ENCODE data around the gene CCT5.

CCT5 gene

DNA sequence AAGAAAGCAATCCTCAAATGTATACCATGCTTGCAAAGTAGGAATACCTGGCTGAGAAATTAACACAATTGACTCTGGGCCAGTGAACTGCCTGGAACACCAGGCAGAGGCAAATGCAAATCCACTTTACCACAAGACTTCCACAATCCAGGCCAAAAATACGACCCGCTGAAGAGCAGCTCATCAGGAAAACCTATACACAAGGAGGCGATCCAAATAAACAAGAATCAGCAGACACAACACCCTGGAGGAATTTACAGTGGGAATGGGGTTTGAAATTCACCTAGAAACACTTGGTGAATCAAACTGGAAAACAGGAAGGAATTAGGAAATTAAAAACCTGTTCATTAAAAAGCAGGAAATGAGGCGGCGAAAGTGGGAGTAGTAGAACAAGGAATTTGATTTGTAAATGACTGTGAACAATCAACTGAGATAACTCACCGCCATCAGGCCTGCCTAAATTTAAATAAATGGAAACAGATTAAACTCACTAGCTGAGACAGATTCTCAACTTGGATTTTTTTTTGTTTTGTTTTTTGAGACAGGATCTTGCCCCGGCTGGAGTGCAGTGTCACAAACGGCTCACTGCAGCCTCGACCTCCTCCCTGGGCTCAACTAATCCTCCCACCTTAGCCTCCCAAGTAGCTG lies 41.7 kb downstream of the CCT5 start:
- TF ChIP-seq SIN3A (IDR thresholded peaks at IDR 0.05; ENCODE audit: borderline replicate concordance, insufficient read depth, low read length), result no peak
- TF ChIP-seq TAF1 (IDR thresholded peaks at IDR 0.05; ENCODE audit: borderline replicate concordance, insufficient read depth, low read length), result no peak
- no peak for TF ChIP-seq FOXP2 (optimal IDR thresholded peaks at IDR 0.05; ENCODE audit: borderline replicate concordance, extremely low read depth, extremely low read length, insufficient read depth)
- TF ChIP-seq, protein P1, sequence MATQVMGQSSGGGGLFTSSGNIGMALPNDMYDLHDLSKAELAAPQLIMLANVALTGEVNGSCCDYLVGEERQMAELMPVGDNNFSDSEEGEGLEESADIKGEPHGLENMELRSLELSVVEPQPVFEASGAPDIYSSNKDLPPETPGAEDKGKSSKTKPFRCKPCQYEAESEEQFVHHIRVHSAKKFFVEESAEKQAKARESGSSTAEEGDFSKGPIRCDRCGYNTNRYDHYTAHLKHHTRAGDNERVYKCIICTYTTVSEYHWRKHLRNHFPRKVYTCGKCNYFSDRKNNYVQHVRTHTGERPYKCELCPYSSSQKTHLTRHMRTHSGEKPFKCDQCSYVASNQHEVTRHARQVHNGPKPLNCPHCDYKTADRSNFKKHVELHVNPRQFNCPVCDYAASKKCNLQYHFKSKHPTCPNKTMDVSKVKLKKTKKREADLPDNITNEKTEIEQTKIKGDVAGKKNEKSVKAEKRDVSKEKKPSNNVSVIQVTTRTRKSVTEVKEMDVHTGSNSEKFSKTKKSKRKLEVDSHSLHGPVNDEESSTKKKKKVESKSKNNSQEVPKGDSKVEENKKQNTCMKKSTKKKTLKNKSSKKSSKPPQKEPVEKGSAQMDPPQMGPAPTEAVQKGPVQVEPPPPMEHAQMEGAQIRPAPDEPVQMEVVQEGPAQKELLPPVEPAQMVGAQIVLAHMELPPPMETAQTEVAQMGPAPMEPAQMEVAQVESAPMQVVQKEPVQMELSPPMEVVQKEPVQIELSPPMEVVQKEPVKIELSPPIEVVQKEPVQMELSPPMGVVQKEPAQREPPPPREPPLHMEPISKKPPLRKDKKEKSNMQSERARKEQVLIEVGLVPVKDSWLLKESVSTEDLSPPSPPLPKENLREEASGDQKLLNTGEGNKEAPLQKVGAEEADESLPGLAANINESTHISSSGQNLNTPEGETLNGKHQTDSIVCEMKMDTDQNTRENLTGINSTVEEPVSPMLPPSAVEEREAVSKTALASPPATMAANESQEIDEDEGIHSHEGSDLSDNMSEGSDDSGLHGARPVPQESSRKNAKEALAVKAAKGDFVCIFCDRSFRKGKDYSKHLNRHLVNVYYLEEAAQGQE (IDR thresholded peaks at IDR 0.05; ENCODE audit: insufficient read depth in 1 of 2, low read depth in 2 of 2, low read length in 2 of 2), result no peak
- no peak for TF ChIP-seq POLR2AphosphoS5 (IDR thresholded peaks at IDR 0.05; ENCODE audit: low read depth, low read length)

DNA sequence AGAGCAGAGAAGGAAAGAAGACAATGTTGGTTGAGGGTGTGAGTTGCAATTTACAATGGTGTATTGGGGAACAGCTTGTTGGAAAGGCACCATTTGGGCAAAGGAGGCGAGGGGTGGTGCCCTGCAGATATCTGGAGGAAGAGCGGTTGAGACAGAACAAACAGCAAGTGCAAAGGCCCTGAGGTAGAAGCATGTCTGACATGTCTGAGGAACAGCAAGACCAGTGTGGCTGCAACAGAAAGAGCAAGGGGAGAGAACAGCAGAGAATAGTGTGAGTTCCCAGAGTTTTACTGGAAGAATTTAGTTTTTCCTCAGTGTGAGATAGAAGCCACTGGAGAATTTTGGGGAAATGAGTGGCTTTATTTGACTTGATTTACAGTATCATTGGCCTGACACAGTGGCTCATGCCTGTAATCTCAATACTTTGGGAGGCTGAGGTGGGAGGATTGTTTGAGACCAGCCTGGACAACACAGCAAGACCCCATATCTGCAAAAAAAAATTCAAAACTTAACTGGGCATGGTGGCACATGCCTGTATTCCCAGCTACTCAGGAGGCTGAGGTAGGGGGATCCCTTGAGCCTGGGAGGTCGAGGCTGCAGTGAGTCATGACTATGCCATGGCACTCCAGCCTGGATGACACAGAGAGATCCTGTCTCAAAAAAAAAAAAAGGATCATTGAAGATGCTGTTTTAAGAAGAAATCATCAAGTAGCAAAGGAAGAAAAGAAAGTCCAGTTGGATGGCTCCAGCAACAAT lies 44.0 kb downstream of the CCT5 start:
- TF ChIP-seq, protein P1 (IDR thresholded peaks at IDR 0.05; ENCODE audit: insufficient read depth in 1 of 2, low read depth in 2 of 2, low read length in 2 of 2), result no peak
- no peak for TF ChIP-seq FOXP2 (optimal IDR thresholded peaks at IDR 0.05; ENCODE audit: borderline replicate concordance, extremely low read depth, extremely low read length, insufficient read depth)
- no peak for TF ChIP-seq TAF1 (IDR thresholded peaks at IDR 0.05; ENCODE audit: borderline replicate concordance, insufficient read depth, low read length)
- TF ChIP-seq SIN3A (IDR thresholded peaks at IDR 0.05; ENCODE audit: borderline replicate concordance, insufficient read depth, low read length), result no peak
- no peak for TF ChIP-seq POLR2AphosphoS5 (IDR thresholded peaks at IDR 0.05; ENCODE audit: low read depth, low read length)

DNA sequence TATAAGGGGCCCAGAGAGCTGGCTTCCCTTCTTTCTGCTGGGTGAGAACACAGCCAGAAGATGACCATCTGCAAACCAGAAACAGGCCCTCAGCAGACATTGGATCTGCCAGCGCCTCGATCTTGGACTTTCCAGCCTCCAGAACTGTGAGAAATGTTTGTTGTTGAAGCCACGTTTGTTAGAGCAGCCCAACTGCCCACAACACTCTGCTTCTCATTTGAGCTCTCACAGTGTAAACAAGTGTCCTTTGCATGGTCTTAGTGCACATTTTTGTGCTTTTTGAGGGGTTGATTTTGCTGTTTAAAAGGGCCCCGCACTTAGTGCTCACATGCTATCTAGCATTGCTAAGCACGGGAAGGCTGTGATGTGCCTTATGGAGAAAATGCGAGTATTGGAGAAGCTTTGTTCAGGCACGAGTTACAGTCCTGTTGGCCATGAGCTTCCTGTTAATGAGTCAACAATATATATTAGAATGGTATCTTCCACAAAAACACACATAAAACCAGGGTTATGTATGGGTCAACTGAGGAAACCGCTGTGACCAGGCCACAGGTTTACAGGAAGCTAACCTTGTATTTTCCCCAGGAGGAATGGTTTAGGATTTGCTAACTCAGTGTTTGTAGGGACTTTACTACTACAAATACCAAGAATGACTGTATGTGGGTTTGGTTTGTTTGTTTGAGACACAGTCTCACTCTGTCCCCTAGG lies 45.7 kb downstream of the CCT5 start:
- TF ChIP-seq, protein P1 (IDR thresholded peaks at IDR 0.05; ENCODE audit: insufficient read depth in 1 of 2, low read depth in 2 of 2, low read length in 2 of 2), result no peak
- no peak for TF ChIP-seq POLR2AphosphoS5 (IDR thresholded peaks at IDR 0.05; ENCODE audit: low read depth, low read length)

DNA sequence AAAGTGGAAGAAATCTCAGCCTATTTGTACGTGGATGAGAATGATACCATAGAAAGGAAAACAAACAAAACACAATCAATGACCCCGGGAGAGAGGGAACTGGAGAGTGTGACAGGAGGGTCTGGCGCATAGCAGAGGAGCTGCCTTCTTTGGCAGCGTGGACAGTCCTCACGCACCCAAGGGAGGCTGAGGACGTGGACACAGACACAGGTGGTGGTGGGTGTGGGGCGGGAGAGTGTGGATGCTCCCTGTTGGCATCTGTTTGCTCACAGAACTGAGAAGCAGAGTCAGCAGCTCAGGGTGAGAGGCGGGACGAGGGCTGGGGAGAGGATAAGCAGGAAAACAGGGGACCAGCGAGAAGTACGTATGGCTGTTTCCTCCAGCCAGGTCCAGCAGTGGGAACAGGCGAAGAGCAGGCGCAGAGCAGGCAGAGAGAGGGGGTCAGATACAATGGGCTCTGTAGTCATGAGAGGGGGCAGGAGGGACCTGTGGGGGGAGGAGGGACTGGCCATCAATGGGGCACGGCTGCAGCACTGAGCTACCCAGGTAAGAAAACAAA lies 47.6 kb downstream of the CCT5 start:
- TF ChIP-seq, protein P1 (IDR thresholded peaks at IDR 0.05; ENCODE audit: insufficient read depth in 1 of 2, low read depth in 2 of 2, low read length in 2 of 2), result no peak
- TF ChIP-seq TAF1 (IDR thresholded peaks at IDR 0.05; ENCODE audit: borderline replicate concordance, insufficient read depth, low read length) (no peak), SIN3A (IDR thresholded peaks at IDR 0.05; ENCODE audit: borderline replicate concordance, insufficient read depth, low read length) (no peak), POLR2AphosphoS5 (IDR thresholded peaks at IDR 0.05; ENCODE audit: low read depth, low read length) (no peak), FOXP2 (optimal IDR thresholded peaks at IDR 0.05; ENCODE audit: borderline replicate concordance, extremely low read depth, extremely low read length, insufficient read depth) (no peak)
